HG03457 (cell line): ENCODE results near the gene UBALD1.

Source experiments
- ATAC-seq: cut with Tn5 transposase; IDR thresholded peaks from one replicate; pipeline ENCODE4 v1.9.1; 2021; ENCODE audit warnings: moderate number of reproducible peaks; ENCODE audit not compliant: unreplicated experiment

The UBALD1 gene

GRCh38 chr16:4564661-4565267, 49.9 kb downstream of the UBALD1 start:
- no peak for ATAC-seq

GRCh38 chr16:4561596-4561995, 53.1 kb downstream of the UBALD1 start:
- ATAC-seq: no peak
